Mesothelial cell of epicardium (in vitro differentiated cells): Measurements from ENCODE around the gene UAP1L1. TPM values are rescaled to one million over a fixed set of nuclear protein-coding genes. Genes with fewer than 3 reads are reported as not detected.
"Not testable (repeated sequence)": the region's sequence is repeated elsewhere in the genome, so short reads cannot be mapped to it uniquely, and the experiment has no call there.

Experiments
- DNase-seq, 2 experiments: peaks; one replicate each; pipeline ENCODE4 v3.0.0; 2021; ENCODE audit warnings: low spot score in 2 of 2; ENCODE audit not compliant: unreplicated experiment in 2 of 2
- H3K27ac Mint-ChIP-seq: 2 replicates; pipeline ENCODE4 v1.8.0; 2021; ENCODE audit warnings: mixed read lengths
- H3K27me3 Mint-ChIP-seq: 2 replicates; pipeline ENCODE4 v1.8.0; 2021; ENCODE audit warnings: low read depth, mixed read lengths
- H3K36me3 Mint-ChIP-seq: 2 replicates; pipeline ENCODE4 v1.8.0; 2021; ENCODE audit warnings: mixed read lengths
- H3K4me1 Mint-ChIP-seq: 2 replicates; pipeline ENCODE4 v1.8.0; 2021; ENCODE audit warnings: mixed read lengths
- H3K4me3 Mint-ChIP-seq: 2 replicates; pipeline ENCODE4 v1.8.0; 2021; ENCODE audit warnings: mild to moderate bottlenecking, moderate library complexity, mixed read lengths
- H3K9me3 Mint-ChIP-seq: 2 replicates; pipeline ENCODE4 v1.8.0; 2021; ENCODE audit warnings: mixed read lengths
- CTCF ChIP-seq: fragments of 200-600 bp; sonication (generic); IDR thresholded peaks from one replicate; pipeline ENCODE4 v1.5.0; 2021; ENCODE audit warnings: antibody characterized with exemption; ENCODE audit not compliant: unreplicated experiment
- total RNA-seq: library from RNA; stranded (reverse); gene quantifications from 3 replicates; pipeline ENCODE4 v1.2.1, GENCODE V29; 2021

Gene UAP1L1
- total RNA-seq, 1 donor from 2014 or later = 5.5 TPM

- Mint-ChIP-seq H3K4me3 (peak overlapping the region; percentile 17), H3K9me3 (no peaks in the 10 kb centered on the region), H3K27me3 (no peaks in the 10 kb centered on the region), H3K36me3 (peaks cover 3% of the 10 kb centered on the region), H3K27ac (no peak overlapping the region), H3K4me1 (peaks cover 14% of the 10 kb centered on the region)
- TF ChIP-seq CTCF = no peak
- no peak for DNase-seq
These were observed 38.2 kb downstream of the UAP1L1 start for GRCh38 chr9:137115394-137116026.

GRCh38 chr9:137116027-137116507, 38.8 kb downstream of the UAP1L1 start:
- Mint-ChIP-seq H3K9me3 (no peaks in the 10 kb centered on the region), H3K4me1 (peaks cover 14% of the 10 kb centered on the region), H3K4me3 (peak overlapping the region; percentile 17), H3K27ac (peak overlapping the region; percentile 89), H3K27me3 (no peaks in the 10 kb centered on the region), H3K36me3 (no peaks in the 10 kb centered on the region)
- DNase-seq = no peak
- TF ChIP-seq CTCF = no peak

GRCh38 chr9:137116728-137117127, 39.4 kb downstream of the UAP1L1 start:
- no peaks in the 10 kb centered on the region for H3K9me3 Mint-ChIP-seq
- H3K27ac Mint-ChIP-seq = peak overlapping the region; percentile 89
- H3K27me3 Mint-ChIP-seq = no peaks in the 10 kb centered on the region
- H3K4me1 Mint-ChIP-seq = peaks cover 14% of the 10 kb centered on the region
- TF ChIP-seq CTCF = no peak
- H3K36me3 Mint-ChIP-seq = no peaks in the 10 kb centered on the region
- no peak for DNase-seq
- peak overlapping the region; percentile 8 for H3K4me3 Mint-ChIP-seq

- H3K36me3 Mint-ChIP-seq = no peaks in the 10 kb centered on the region
- H3K4me3 Mint-ChIP-seq = no peak overlapping the region
- peak overlapping the region; percentile 89 for H3K27ac Mint-ChIP-seq
These were observed 40.0 kb downstream of the UAP1L1 start for GRCh38 chr9:137117269-137117731.

GRCh38 chr9:137118092-137118603, 40.8 kb downstream of the UAP1L1 start:
- H3K36me3 Mint-ChIP-seq, H3K27me3 Mint-ChIP-seq, DNase-seq, H3K27ac Mint-ChIP-seq, H3K9me3 Mint-ChIP-seq, H3K4me3 Mint-ChIP-seq: not testable (repeated sequence)
- peaks cover 16% of the 10 kb centered on the region for H3K4me1 Mint-ChIP-seq

More at GRCh38 chr9:137117269-137117731, 40.0 kb downstream of the UAP1L1 start:
- H3K9me3 Mint-ChIP-seq = no peaks in the 10 kb centered on the region
- H3K4me1 Mint-ChIP-seq = peaks cover 16% of the 10 kb centered on the region
- no peak for DNase-seq
- H3K27me3 Mint-ChIP-seq = no peaks in the 10 kb centered on the region
- TF ChIP-seq CTCF = no peak

GRCh38 chr9:137121927-137122795, 44.8 kb downstream of the UAP1L1 start:
- H3K4me1 Mint-ChIP-seq, H3K27ac Mint-ChIP-seq, H3K4me3 Mint-ChIP-seq, H3K27me3 Mint-ChIP-seq, DNase-seq, H3K9me3 Mint-ChIP-seq, H3K36me3 Mint-ChIP-seq: not testable (repeated sequence)

- H3K27ac Mint-ChIP-seq, H3K4me3 Mint-ChIP-seq, DNase-seq, H3K27me3 Mint-ChIP-seq, H3K36me3 Mint-ChIP-seq, H3K9me3 Mint-ChIP-seq: not testable (repeated sequence)
- peaks cover 12% of the 10 kb centered on the region for H3K4me1 Mint-ChIP-seq
These were observed 45.6 kb downstream of the UAP1L1 start for GRCh38 chr9:137122796-137123467.
